ENCODE data around the gene ASB14.
"Not testable (repeated sequence)": the region's sequence is repeated elsewhere in the genome, so short reads cannot be mapped to it uniquely, and the experiment has no call there.

The ASB14 gene

GRCh38 chr3:57292159-57292896, at the start of gene ASB14:
Gene ASB14 (minus strand): TSS chr3:57292685. CDS start chr3:57292033, 652 bp downstream.
- no peak for DNase-seq

- DNase-seq: not testable (repeated sequence)
These were observed 46.7 kb upstream of the ASB14 start for GRCh38 chr3:57339071-57339642.

GRCh38 chr3:57338272-57339070, 46.0 kb upstream of the ASB14 start:
- not testable (repeated sequence) for DNase-seq

GRCh38 chr3:57335283-57335938, 42.9 kb upstream of the ASB14 start:
- no peak for DNase-seq

- DNase-seq: no peak
These were observed 38.7 kb upstream of the ASB14 start for GRCh38 chr3:57331078-57331610.

GRCh38 chr3:57326498-57326897, 34.0 kb upstream of the ASB14 start:
- DNase-seq: not testable (repeated sequence)

- no peak for DNase-seq
These were observed 21.7 kb upstream of the ASB14 start for GRCh38 chr3:57314204-57314603.

GRCh38 chr3:57309769-57310360, 17.4 kb upstream of the ASB14 start:
- no peak for DNase-seq

- not testable (repeated sequence) for DNase-seq
These were observed 11.0 kb upstream of the ASB14 start for GRCh38 chr3:57303520-57303919.

- no peak for DNase-seq
These were observed 5.6 kb upstream of the ASB14 start for GRCh38 chr3:57298041-57298440.

- no peak for DNase-seq
These were observed 527 bp upstream of the ASB14 start for GRCh38 chr3:57292897-57293526.

GRCh38 chr3:57288403-57288802, 4.1 kb downstream of the ASB14 start:
- no peak for DNase-seq

- no peak for DNase-seq
These were observed 5.3 kb downstream of the ASB14 start for GRCh38 chr3:57287205-57287604.

GRCh38 chr3:57283334-57283733, 9.2 kb downstream of the ASB14 start:
- no peak for DNase-seq

GRCh38 chr3:57281715-57282114, 10.8 kb downstream of the ASB14 start:
- no peak for DNase-seq

GRCh38 chr3:57279685-57280084, 12.8 kb downstream of the ASB14 start:
- no peak for DNase-seq

GRCh38 chr3:57278237-57278636, 14.2 kb downstream of the ASB14 start:
- DNase-seq: no peak

GRCh38 chr3:57275393-57275792, 17.1 kb downstream of the ASB14 start:
- DNase-seq: no peak

- DNase-seq: no peak
These were observed 17.6 kb downstream of the ASB14 start for GRCh38 chr3:57274845-57275244.

- DNase-seq: no peak
These were observed 24.1 kb downstream of the ASB14 start for GRCh38 chr3:57268416-57268815.

GRCh38 chr3:57261929-57262328, 30.6 kb downstream of the ASB14 start:
- no peak for DNase-seq

- DNase-seq: no peak
These were observed 31.4 kb downstream of the ASB14 start for GRCh38 chr3:57261119-57261518.
